HG03354 (cell line): ENCODE measurements around the gene MRPL52.

Experiments used
- ATAC-seq: cut with Tn5 transposase; IDR thresholded peaks from one replicate; pipeline ENCODE4 v1.9.1; 2021; ENCODE audit warnings: mild to moderate bottlenecking; ENCODE audit not compliant: unreplicated experiment, poor library complexity, severe bottlenecking

The MRPL52 gene

GRCh38 chr14:22875003-22875747 lies 45.5 kb downstream of the MRPL52 start:
- ATAC-seq: no peak

- no peak for ATAC-seq
Measured at GRCh38 chr14:22875748-22876319, 46.1 kb downstream of the MRPL52 start.

- ATAC-seq: no peak
Measured at GRCh38 chr14:22877000-22877501, 47.4 kb downstream of the MRPL52 start.

DNA sequence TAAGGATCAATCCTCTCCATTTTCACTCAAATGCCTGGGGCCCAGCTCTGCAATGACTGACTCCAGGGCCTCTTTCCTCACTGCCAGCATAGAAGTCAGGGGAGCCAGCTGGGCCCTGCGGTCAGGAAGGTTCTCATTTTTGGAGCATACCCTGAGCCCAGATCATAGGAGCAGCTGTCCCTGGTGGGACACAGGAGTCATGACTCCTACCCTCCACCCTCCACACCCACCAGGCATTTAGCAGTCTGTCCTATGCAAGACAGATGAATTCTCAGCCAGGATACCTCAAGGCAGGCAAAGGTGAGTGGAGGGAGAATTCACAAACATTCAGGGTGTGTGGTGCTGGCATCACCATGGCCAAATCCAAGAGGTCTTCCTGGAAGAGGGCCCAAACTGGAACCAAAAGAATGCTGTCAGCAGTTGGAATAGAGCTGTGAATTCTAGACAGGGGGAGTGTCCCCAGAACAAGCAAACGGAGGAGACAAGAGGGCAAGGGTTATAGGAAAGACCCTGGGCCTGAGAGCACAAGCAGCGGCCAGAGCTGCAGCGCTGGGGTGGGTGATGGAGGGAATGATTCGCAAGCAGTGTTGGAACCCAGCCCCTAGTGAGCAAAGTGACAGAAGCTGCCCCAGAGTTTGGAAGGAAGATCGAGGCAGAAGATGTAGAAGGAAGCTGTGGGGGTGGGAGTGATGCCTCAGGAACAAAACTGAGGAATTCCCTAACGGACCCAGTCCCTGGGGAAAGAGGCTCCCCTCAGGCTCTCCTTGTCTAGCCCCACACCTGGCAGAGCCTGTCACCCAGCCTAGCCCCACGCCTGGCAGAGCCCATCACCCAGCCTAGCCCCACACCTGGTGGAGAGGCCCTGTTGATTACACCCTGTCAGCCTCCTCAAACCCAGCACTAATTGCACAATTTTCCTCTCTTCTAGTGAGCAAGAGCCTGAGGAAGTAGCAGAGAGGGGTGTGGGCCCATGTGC lies 48.9 kb downstream of the MRPL52 start:
- ATAC-seq: no peak

DNA sequence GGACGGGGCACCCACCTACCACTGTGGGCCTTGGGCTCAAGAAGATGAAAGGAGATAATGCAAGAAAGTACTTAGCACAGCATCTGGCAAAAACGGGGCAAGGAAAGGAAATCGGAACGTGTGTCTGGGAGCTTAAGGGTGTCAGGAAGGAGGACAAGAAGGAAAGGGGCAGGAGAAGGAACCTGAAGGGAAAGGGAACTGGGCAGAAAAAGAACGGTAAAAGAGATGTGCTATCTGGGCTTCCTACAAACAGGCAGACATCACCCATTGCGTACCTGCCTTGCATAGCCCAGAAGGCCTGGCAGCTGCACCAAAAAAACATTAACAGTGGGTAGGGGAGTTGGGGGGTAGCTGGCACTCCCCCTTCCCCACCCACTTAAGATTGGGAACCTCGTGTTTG lies 52.4 kb downstream of the MRPL52 start:
- ATAC-seq: no peak

DNA sequence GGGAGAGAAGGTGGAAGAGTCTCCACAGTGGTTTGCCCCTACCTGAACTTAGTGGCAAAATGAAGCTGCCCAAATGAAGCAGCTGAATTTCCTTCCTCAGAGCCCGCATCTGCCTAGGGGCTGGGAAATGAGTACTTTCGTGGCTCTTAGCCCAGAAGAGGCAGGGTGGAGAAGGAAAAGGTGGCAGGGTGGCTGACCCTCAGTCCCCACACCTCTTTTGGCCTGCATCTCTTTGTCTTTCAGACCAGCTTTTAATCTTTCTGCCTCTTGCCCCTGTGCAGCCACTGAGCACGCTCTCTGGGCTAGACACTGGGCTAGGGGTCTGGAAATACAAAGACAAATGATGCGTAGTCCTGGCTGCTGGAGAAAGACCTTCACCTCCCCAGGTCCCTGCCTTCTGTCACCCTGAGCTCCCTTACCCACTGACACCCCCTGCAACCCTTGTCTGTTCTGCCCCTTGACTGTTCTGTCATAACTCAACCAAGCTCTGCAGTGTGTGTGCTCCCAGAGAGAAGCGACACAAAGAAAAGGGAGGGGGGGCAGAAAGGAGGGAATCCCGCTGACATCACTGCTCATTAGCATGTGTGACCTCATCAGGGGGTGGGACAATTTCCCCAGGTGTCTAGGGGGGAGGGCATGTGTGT lies 53.0 kb downstream of the MRPL52 start:
- ATAC-seq: no peak

GRCh38 chr14:22883173-22883976 lies 53.7 kb downstream of the MRPL52 start, which contains the start of gene REM2:
Gene REM2 (plus strand): TSS chr14:22883222. CDS start chr14:22883288, 66 bp downstream.
- ATAC-seq: no peak

DNA sequence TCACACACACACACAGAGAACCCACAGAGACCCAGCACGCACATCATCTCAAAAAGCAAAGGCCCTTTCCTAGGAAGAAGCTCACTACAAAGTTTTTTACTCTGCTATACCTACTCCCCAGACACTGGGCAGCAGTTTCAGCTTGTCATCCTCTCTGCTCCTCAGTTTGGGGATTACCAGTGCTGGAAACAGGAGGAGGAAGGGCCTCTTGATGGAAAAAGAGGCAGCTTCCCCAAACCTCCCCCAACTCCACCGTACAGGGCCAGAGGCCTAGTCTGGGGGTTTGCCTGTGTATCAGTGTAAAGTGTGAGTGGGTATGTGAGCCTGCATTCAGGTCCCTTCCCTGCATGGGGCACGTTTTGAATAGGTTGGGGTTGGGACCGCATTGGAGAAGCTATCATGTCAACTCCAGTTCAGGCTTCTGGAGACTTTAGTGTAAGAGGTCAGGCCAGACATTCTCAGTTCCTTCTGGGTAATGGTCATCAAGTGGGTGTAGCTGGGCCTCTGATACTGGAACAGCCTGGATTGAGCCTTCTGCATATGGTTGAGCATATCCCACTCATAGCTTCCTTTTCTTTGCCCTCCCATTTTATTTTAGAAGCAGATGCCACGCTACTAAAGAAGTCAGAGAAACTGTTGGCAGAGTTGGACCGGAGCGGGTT lies 54.5 kb downstream of the MRPL52 start:
- ATAC-seq: no peak
